ENCODE measurements around the gene CHID1.

CHID1 gene

DNA sequence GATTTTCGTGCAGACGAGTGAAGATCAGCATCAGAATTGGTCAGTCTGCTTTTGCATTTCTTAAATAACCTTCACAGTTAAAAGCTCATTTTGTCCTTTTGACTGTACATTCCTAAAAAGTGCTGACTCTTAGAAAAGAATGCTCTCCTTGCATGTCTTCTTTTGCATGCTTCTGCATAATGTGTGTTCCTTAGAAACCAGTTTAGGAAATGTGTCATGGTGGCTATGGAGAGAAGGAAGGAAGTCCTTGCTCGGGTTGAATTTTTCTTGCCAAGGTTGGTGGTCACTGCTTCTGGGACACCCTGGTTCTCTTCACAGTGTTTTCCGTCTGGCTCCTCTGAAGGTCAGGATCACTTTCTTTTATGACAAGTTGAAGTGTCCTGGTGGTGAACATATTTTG lies 21.8 kb upstream of the CHID1 start:
- DNase-seq = no peak

- no peak for DNase-seq
Observed at GRCh38 chr11:931385-931784, 20.8 kb upstream of the CHID1 start.

- no peak for DNase-seq
Observed at GRCh38 chr11:929405-929804, 18.8 kb upstream of the CHID1 start.

DNA sequence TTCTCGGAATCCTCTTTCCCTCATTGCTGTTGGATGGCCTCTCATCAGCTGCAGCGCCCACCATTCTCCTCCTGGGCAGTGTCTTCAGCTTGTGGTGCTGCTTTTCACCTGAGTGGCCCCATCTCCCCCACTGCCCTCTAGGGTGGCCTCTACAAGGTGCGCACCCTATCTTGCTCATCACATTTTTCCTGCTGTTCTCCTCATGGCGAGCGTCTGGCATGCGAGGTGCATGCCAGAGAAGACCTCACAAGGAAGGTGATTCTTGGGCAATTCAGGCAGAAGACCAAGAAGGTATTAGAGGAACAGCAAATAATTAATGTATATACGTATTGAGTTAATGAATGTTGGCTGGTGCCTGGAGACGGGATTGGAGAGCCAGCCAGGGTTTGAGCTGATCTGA lies 18.2 kb upstream of the CHID1 start:
- no peak for DNase-seq

DNA sequence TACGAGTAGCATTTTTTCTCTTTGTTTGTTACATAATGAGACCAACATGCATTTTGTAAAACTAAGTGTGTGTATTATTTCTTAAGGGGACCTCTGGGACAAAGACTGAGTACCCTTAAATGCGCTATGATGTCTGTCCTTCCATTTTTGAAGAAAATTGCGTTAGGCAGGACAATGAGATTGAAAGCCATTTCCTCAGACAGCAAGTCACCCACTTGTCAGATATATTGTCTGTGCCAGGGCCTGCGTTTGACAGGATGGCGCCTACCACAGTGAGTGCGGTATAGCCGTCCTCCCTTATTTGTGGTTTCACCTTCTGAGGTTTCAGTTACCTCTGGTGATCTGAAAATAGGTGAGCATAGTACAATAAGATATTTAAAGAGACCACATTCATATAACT lies 17.3 kb upstream of the CHID1 start:
- DNase-seq = peak; percentile 23

DNA sequence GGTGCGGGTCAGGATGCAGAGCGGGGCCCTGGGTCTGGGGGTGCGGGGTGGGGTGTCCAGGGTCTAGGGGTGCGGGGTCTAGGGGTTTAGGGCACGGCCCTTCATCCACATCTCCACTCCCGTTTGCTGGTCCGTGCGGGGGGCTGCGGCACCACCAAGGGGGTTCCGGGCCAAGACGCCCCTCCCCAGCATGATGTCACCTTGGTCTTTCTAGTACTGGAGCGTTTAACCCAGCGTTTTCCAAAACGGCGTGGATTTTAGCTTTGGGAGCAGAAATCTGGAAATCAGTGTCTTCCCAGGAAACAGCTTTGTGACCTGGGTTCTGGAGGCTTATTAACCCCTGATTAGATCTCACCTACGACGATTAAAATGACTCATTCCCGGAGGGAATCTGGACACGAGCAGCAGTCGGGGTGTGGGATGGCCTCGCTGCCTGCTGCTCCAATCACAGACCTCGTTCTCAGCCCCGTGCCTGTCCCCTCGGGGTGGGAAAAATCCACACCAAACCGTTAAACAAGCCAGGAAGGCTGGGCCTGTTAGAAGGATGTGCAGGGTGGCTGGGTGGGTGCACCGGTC lies 15.8 kb upstream of the CHID1 start:
- DNase-seq = no peak

- DNase-seq = peak; percentile 91
Observed at GRCh38 chr11:925496-926301, 15.1 kb upstream of the CHID1 start, which contains the start of gene AP2A2. AP2A2 (plus strand) TSS chr11:925870; CDS start chr11:926022, 152 bp downstream.

GRCh38 chr11:925158-925495 lies 14.5 kb upstream of the CHID1 start:
- DNase-seq = no peak

GRCh38 chr11:924406-925157 lies 14.0 kb upstream of the CHID1 start:
- no peak for DNase-seq

DNA sequence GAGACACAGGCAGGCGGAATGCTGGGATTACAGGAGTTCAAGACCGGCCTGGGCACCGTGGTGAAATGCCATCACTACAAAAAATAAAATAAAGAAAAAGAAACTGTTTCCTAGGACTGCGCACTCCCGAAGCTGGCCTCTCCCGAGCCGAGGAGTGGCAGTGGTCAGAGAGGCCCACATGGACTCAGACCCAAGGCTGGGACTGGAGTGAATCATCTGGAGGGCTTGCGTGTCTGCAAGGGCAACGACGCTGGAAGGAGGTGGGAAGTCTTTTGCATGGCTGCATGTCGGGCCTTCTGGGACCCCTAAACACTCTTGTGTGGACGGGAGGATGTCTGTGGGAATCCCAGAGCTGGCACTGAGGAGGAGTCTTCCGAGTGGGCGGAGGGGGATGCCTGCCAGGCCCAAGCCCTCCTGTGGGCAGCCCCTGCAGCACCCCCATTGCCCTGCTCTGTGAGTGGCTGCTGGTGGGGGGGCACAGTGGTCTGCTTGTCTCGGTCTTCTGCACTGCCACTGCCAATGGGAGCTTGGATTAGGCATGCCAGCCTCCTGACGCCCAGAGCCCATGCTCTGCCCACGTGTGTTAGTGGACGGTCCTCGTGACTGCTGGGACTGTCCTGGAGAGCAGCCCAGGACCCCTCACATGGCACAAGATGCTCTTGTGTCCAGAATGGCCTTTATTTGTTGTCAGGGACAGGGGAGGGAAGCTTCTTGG lies 13.2 kb upstream of the CHID1 start:
- DNase-seq = no peak

DNA sequence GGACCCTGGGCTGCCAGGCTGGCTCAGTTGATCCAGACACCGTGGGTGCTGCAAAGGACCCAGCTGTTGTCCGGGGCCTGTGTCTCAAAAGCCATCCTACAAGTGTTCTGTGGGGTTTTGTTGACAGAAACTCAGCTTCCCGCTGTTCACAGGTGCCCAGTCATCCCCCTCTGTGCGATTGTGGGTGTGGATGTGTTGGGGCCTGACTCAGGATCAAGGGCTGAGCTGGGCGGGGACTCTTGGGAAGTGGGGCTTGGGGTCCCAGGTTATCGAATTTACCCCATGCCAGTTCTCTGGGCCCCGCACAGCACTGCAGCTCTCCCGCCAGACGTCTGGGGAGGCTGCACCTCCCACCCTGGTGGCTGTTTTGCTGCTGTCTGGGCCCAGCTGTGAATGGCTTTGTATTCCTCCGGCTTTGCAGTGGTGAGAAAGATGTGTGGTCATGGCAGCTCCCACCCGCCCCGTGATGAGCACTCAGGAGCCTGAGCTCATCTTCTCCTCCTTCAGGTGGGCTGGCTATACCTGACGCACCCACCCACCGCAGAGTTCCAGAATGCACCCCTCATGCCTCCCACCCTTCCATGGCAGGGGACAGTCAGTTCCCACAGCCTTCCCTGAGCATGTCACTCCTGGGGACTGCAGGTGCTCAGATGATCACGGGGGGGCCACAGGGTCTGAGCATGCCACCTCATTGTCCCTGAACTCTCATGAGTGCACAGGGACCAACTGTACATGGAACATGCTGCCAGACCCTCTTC lies 11.5 kb upstream of the CHID1 start:
- DNase-seq = no peak

- DNase-seq = no peak
Observed at GRCh38 chr11:917426-917825, 6.8 kb upstream of the CHID1 start.

- DNase-seq = no peak
Observed at GRCh38 chr11:914747-915501, 4.3 kb upstream of the CHID1 start.

- DNase-seq = no peak
Observed at GRCh38 chr11:914204-914603, 3.6 kb upstream of the CHID1 start.

DNA sequence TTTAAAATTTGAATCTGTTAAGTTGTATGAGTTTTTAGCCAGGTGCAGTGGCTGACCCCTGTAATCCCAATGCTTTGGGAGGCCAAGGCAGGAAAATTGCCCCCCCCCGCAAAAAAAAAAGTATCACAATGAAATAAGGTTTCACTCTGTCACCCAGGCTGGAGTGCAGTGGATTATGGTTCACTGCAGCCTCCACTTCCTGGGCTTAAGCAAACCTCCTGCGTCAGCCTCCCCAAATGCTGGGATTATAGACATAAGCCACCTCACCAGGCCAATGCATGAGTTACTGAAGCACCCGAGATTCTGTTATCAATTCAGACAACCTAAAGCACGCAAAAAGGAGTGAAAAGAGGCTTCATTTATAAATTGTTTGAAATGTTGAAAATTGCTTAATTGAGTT lies 2.4 kb upstream of the CHID1 start:
- DNase-seq = no peak

- no peak for DNase-seq
Observed at GRCh38 chr11:912266-912665, 1.7 kb upstream of the CHID1 start.

GRCh38 chr11:911890-912219 lies 1.2 kb upstream of the CHID1 start:
- DNase-seq = no peak

- DNase-seq = peak; percentile 43
Observed at GRCh38 chr11:911031-911889, 650 bp upstream of the CHID1 start.

GRCh38 chr11:910044-910588 lies 494 bp downstream of the CHID1 start:
- no peak for DNase-seq

DNA sequence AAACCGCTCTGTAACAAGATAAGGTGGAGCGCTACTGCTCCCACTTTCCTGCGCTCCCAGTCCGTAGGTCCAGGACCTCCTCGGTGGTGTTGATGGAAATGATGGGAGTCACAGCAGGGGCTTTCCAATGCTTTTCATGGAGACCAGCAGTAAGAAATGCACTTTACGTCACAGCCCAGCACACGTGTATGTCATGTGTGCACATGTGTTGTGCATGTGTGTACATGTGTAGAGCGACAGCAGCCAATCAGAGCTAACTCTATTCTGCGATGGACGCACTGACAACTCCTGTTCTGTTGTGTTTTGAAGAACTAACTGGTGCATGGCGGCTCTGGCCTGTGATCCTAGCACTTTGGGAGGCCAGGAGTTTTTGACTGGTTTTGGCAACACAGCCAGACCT lies 1.2 kb downstream of the CHID1 start:
- DNase-seq = no peak

DNA sequence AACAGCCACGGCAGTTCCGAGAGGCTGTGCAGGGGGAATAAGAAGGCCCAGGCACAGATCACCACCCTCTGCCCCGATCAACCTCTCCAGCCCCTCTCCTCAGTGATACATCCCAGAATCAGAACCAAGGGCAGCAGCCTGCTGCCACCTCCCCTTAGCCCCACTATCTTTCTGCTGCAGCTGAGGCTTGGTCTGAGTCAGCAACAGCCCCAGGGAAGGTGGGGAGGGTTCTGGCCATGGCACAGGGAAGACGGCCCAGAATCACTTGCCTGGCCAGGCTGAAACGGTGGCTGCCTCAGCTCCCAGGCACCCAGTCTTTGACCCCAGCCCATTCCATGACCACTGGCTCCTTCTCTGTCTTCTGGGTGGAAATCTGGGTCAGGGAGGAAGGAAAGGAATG lies 2.3 kb downstream of the CHID1 start:
- DNase-seq = no peak

All from activated naive CD4-positive, alpha-beta T cell treated with Interleukin-2 at 50 U/mL for 16 hours (primary cell).